Measurements from ENCODE around the gene SFT2D1.
"Not testable (repeated sequence)": the region's sequence is repeated elsewhere in the genome, so short reads cannot be mapped to it uniquely, and the experiment has no call there.

The SFT2D1 gene

GRCh38 chr6:166342349-166343149, at the start of gene SFT2D1:
SFT2D1 (minus strand) TSS chr6:166342545; CDS start chr6:166342481, 64 bp downstream.
- DNase-seq, result peak; percentile 70

- DNase-seq, result no peak
These were observed 46.8 kb upstream of the SFT2D1 start for GRCh38 chr6:166389119-166389518.

DNA sequence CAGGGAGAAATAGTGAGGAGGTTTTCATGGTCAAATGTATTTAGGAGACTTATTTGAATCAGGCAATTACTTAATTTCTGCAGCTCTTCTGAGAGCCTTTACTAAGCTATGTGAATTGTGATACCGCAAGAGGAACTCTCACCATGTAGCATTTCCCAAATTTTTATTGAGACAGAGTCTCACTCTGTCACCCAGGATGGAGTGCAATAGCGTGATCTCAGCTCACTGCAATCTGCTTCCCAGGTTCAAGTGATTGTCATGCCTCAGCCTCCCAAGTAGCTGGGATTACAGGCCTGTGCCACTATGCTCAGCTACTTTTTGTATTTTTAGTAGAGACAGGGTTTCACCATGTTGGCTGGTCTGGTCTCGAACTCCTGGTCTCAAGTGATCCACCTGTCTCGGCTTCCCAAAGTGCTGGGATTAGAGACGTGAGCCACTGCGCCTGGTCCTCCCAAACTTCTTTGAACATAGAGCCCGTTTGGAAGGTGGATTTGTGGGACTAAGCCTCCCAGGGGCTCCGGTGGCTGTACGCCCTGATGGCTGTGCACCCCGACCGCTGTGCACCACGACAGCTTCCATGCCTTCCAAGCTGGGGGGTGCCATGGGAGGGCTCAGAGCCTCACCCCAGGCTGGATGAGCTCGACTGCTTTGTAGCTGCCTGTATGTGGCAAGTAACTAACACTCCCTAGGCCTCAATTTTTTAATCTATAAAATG, 46.1 kb upstream of the SFT2D1 start:
- no peak for DNase-seq

DNA sequence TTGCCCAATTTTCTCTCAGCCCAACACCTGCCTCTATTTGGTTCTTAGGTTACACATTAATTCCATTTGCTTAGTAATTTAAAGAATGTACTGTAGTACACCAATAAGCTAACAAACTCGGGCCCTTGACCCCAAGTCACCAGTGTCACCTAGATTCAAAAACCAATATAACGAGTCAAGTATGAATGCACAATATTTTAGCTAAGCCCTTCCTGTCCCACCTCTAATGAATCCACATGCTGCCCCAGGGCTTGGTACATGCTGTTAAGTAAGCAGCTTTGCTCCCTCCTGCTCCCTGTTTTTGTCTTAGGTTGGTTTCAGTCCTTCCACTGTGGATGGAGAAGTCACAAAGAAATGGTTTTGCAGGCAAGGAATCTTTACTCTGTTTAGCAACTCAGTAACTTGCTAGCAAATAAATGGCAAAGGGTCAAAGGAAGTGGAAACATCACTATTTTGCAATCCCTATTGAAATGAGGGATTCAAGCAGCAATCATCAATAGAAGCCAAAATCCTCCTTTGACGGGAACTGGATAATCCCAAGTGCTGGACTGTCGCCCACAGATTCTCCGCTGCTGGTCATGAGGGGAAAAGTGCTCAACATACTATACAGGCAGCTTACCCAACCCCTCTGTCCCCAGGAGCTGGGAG, 45.4 kb upstream of the SFT2D1 start:
- DNase-seq, result no peak

DNA sequence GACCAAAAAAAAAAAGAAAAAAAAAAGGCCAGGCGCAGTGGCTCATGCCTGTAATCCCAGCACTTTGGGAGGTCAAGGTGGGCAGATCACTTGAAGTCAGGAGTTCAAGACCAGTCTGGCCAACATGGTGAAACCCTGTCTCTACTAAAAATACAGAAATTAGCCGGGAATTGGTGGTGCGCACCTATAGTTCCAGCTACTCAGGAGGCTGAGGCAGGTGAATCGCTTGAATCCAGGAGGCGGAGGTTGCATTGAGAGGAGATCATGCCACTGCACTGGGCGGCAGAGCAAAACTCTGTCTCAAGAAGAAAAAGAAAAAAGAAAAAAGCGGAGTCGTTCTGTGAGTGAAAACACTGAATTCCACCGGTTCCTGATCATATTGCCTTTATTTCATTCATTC, 44.8 kb upstream of the SFT2D1 start:
- not testable (repeated sequence) for DNase-seq

DNA sequence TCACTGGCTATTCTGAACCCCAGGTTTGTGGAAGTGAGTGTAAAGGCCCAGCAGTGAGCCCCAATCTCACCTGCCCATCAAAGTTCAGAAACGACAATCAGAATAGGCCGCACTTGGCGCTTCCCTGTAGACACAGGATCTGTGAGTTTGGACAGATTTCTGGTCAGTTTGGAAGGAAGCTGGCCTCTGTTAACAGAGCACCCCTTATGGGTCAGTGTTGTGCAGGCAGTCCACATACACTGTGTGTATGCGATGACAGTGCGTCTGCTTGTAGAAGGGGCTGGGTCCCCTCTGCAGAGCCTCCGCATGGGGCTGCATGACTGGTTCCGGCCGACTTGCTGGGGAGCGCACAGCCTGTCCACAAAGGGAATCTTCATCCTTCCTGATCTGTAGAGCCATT, 43.8 kb upstream of the SFT2D1 start:
- DNase-seq, result no peak

GRCh38 chr6:166383802-166384363, 41.5 kb upstream of the SFT2D1 start:
- DNase-seq, result not testable (repeated sequence)

- peak; percentile 88 for DNase-seq
These were observed 40.8 kb upstream of the SFT2D1 start, which contains the start of gene MPC1 for GRCh38 chr6:166382933-166383801. MPC1 (minus strand) TSS chr6:166382940; CDS start chr6:166382876, 64 bp downstream.

GRCh38 chr6:166382500-166382932, 40.2 kb upstream of the SFT2D1 start:
- DNase-seq, result no peak

- peak; percentile 47 for DNase-seq
These were observed 39.6 kb upstream of the SFT2D1 start for GRCh38 chr6:166381733-166382499.

GRCh38 chr6:166381381-166381732, 39.0 kb upstream of the SFT2D1 start:
- no peak for DNase-seq

GRCh38 chr6:166379800-166380199, 37.5 kb upstream of the SFT2D1 start:
- DNase-seq, result no peak

DNA sequence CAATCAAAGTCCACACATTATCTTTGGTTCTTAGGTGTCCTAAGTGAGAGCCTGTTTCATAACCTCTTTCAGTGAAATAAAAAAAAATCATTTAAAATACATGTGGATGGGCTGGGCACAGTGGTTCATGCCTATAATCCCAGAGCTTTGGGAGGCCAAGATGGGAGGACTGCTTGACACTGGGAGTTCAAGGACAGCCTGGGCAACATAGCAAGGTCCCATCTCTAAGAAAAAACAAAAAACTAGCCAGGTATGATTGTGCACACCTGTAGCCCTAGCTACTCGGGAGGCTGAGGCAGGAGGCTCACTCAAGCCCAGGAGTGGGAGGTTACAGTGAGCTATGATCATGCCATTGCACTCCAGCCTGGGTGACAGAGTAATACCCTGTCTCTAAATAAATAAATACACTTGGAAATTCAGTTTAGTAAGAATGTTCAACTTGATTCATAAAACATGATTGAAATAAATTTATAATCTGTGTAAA, 36.8 kb upstream of the SFT2D1 start:
- no peak for DNase-seq

DNA sequence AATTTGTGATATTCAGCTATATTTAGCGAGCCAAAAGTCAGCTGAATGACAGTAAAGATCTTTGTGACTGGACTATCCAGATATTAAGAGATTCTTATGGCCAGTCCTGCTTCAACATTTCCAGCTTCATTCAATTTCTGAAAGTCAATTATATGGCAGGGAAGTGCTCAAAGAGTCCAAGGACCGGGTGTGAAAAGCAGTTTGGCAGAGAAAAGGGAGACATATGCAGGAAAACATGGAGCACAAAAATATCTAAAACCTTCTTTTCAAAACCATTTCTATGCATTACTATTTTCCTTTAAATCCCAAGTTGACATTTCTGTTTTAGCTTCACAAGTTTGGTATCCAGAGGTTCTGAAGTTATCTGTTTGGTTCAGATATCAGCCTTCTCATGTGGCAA, 35.4 kb upstream of the SFT2D1 start:
- DNase-seq, result no peak

- no peak for DNase-seq
These were observed 32.7 kb upstream of the SFT2D1 start for GRCh38 chr6:166375013-166375412.

- no peak for DNase-seq
These were observed 28.1 kb upstream of the SFT2D1 start for GRCh38 chr6:166370489-166370888.

DNA sequence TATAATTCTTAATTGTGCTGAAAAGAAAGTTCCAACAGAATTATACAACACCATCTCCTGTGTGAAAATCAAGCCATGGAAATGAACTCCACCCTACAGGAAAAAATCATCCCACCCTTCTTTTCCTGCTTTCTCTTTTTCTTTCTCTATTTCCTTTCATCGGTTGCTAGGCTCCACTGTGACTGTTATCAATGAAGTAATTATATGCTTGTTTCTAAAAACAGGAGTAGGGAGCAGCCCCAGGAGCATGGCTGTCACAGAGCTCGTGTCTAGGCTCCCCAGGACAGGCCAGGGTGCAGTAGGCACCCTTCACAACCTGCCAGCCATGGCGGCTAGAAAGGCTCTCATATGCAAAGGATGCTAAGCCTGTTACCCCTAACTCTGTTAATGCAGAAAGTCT, 27.4 kb upstream of the SFT2D1 start:
- DNase-seq, result no peak

- no peak for DNase-seq
These were observed 24.6 kb upstream of the SFT2D1 start for GRCh38 chr6:166366921-166367320.

DNA sequence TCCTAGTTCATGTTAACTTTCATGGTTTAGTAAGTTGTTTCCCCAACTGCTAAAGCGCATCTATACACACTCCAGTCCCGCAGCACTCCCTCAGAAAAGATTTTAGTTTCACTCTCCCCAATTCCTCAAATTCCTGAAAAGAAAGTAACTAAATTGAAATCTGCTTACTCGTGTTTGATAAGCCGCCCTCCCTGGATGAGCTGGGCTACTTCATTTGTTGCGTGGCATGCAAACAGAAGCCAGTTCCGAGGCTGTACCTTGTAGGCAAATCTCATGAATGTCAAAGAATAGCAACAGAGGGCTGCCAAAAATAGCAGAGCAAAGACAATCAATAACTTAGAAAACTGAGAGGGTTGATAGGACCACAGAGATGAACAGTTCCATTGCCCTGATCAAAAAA, 23.5 kb upstream of the SFT2D1 start:
- no peak for DNase-seq

DNA sequence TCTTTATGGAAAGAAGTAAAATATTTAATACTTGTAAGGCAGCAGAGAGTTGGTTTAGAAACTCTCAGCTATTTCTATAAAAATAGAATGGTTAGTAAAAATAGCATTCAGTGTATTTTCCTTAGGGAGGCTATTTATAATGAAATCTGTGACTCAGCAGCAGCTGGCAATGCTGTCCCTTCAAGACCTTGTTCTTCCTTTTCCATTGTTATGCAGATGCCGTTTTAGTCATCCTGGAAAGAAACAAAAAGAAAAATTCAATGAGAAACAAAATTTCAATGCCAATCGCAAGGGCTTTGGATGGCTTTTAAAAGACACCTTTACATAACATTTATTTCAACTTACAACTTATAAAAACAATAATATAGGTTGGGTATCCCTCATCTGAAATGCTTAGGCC, 22.9 kb upstream of the SFT2D1 start:
- DNase-seq, result no peak

GRCh38 chr6:166364456-166364855, 22.1 kb upstream of the SFT2D1 start:
- no peak for DNase-seq

Data from kidney glomerular epithelial cell (primary cell).